ENCODE data around the gene RALGDS. TPM values are rescaled to one million over a fixed set of nuclear protein-coding genes. Genes with fewer than 3 reads are reported as not detected.

The RALGDS gene
- total RNA-seq (2014; rRNA removed; shearing (Covaris generic)) (15.5 and 20.3 TPM in 2 replicates), polyA plus RNA-seq (2016; fragmentation: Nextera tagmentation; extraction: Ambion mirVana) (6.1 and 8.6 TPM in 2 replicates)
- long read RNA-seq: 0 reads

DNA sequence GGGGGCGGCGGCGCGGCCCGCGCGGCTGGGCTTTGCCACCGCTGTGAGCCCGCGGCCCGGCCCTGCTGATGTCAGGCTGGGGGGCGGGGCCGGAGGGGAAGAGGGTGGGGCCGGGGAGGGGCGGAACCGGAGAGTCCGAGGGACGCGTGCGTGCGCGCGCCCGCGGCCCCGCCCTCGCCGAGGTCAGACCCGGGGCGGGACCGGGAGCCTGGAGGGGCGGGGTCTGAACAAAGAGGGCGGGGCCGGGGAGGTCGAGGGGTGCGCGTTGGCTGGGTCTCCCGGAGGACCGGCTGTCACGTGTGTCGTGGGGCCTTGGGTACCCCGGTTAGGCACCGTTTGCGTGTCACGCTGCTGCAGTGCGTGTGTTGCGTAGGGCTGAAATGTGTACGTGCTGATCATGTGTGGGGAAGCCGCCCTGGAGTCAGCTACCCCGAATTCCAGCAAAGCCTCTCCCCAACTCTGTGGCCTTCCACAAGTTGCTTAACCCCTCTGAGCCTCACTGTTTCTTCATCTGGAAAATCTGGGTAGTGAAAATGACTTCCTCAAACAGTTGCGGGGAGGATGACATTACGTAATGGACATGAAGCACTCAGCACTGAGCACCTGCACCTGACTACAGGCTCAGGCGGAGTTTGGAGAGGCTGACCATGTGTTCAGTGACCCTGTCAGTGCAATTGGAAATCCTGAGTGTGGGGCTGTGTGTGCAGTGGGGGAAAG lies at the start of gene RALGDS:
Gene RALGDS (minus strand): TSS at position 43 of the 717 bp plus-strand sequence. CDS start 86 bp downstream, outside the sequence.
- ATAC-seq (peak; percentile 49), DNase-seq (ENCODE audit: low spot score) (peak; percentile 94)
- Histone ChIP-seq H3K4me3 (peak within 1 kb of the TSS; percentile 79), H3K79me2 (replicated peaks; ENCODE audit: insufficient read depth) (no peaks in the 10 kb centered on the region), H3K27me3 (ENCODE audit: insufficient read depth) (peaks cover 41% of the 10 kb centered on the region; the same call in 1 of the 2 replicates), H2AFZ (no peak within 1 kb of the TSS), H3K4me2 (peak within 1 kb of the TSS; percentile 86), H3K36me3 (ENCODE audit: insufficient read depth) (no peaks in the 10 kb centered on the region), H4K20me1 (replicated peaks; ENCODE audit: insufficient read depth) (peaks cover 4% of the 10 kb centered on the region; the same call in 1 of the 2 replicates), H3F3A (replicated peaks; ENCODE audit: low read depth) (0 out of 2 replicates have a peak, but pooled peaks cover 2% of the 10 kb centered on the region), H3K9me2 (ENCODE audit: insufficient read depth) (no peaks in the 10 kb centered on the region), H3K27ac (ENCODE audit: low read depth) (no peak within 1 kb of the TSS), H3K4me1 (ENCODE audit: insufficient read depth) (no peaks in the 10 kb centered on the region; the same call in 1 of the 2 replicates)
- Mint-ChIP-seq H3K27me3 (ENCODE audit: insufficient read depth, low read depth, poor library complexity) (peaks cover 41% of the 10 kb centered on the region), H3K27ac (no peak within 1 kb of the TSS), H3K36me3 (ENCODE audit: low read depth) (no peaks in the 10 kb centered on the region), H3K9me3 (no peaks in the 10 kb centered on the region; the same call in 2 of the 3 replicates), H3K4me3 (peak within 1 kb of the TSS; percentile 74), H3K4me1 (peaks cover 16% of the 10 kb centered on the region)
- TF ChIP-seq ZNF331 (CRISPR knock-in tag; IDR thresholded peaks at IDR 0.05; ENCODE audit: low read depth) (no peak), JUNB (IDR thresholded peaks at IDR 0.05; ENCODE audit: unreplicated experiment) (no peak), STAT1 (IDR thresholded peaks at IDR 0.05; ENCODE audit: unreplicated experiment) (no peak), EZH2phosphoT487 (IDR thresholded peaks at IDR 0.05; ENCODE audit: unreplicated experiment) (no peak), NANOG (IDR thresholded peaks at IDR 0.05; ENCODE audit: borderline replicate concordance) (no peak), POLR2AphosphoS5 (IDR thresholded peaks at IDR 0.05; ENCODE audit: low read depth) (no peak; the same call in 1 of the 2 replicates), EZH2 (IDR thresholded peaks at IDR 0.05; ENCODE audit: low read depth, unreplicated experiment) (no peak), CREB1 (CRISPR knock-in tag; IDR thresholded peaks at IDR 0.05; ENCODE audit: low read depth) (no peak)
- TF ChIP-seq, protein P1, sequence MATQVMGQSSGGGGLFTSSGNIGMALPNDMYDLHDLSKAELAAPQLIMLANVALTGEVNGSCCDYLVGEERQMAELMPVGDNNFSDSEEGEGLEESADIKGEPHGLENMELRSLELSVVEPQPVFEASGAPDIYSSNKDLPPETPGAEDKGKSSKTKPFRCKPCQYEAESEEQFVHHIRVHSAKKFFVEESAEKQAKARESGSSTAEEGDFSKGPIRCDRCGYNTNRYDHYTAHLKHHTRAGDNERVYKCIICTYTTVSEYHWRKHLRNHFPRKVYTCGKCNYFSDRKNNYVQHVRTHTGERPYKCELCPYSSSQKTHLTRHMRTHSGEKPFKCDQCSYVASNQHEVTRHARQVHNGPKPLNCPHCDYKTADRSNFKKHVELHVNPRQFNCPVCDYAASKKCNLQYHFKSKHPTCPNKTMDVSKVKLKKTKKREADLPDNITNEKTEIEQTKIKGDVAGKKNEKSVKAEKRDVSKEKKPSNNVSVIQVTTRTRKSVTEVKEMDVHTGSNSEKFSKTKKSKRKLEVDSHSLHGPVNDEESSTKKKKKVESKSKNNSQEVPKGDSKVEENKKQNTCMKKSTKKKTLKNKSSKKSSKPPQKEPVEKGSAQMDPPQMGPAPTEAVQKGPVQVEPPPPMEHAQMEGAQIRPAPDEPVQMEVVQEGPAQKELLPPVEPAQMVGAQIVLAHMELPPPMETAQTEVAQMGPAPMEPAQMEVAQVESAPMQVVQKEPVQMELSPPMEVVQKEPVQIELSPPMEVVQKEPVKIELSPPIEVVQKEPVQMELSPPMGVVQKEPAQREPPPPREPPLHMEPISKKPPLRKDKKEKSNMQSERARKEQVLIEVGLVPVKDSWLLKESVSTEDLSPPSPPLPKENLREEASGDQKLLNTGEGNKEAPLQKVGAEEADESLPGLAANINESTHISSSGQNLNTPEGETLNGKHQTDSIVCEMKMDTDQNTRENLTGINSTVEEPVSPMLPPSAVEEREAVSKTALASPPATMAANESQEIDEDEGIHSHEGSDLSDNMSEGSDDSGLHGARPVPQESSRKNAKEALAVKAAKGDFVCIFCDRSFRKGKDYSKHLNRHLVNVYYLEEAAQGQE (IDR thresholded peaks at IDR 0.05; ENCODE audit: unreplicated experiment): no peak
- TF ChIP-seq, protein P2, sequence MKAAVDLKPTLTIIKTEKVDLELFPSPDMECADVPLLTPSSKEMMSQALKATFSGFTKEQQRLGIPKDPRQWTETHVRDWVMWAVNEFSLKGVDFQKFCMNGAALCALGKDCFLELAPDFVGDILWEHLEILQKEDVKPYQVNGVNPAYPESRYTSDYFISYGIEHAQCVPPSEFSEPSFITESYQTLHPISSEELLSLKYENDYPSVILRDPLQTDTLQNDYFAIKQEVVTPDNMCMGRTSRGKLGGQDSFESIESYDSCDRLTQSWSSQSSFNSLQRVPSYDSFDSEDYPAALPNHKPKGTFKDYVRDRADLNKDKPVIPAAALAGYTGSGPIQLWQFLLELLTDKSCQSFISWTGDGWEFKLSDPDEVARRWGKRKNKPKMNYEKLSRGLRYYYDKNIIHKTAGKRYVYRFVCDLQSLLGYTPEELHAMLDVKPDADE (IDR thresholded peaks at IDR 0.05): no peak
- TF ChIP-seq, protein P3, sequence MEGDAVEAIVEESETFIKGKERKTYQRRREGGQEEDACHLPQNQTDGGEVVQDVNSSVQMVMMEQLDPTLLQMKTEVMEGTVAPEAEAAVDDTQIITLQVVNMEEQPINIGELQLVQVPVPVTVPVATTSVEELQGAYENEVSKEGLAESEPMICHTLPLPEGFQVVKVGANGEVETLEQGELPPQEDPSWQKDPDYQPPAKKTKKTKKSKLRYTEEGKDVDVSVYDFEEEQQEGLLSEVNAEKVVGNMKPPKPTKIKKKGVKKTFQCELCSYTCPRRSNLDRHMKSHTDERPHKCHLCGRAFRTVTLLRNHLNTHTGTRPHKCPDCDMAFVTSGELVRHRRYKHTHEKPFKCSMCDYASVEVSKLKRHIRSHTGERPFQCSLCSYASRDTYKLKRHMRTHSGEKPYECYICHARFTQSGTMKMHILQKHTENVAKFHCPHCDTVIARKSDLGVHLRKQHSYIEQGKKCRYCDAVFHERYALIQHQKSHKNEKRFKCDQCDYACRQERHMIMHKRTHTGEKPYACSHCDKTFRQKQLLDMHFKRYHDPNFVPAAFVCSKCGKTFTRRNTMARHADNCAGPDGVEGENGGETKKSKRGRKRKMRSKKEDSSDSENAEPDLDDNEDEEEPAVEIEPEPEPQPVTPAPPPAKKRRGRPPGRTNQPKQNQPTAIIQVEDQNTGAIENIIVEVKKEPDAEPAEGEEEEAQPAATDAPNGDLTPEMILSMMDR (conservative IDR thresholded peaks at IDR 0.05; ENCODE audit: low read depth in 2 of 2): no peak
